RKO (cell line): ENCODE measurements around the gene HRCT1.

Experiments
- DNase-seq: peaks from one replicate; pipeline ENCODE4 v3.0.0-alpha.2; 2016; ENCODE audit warnings: low spot score

HRCT1 gene

DNA sequence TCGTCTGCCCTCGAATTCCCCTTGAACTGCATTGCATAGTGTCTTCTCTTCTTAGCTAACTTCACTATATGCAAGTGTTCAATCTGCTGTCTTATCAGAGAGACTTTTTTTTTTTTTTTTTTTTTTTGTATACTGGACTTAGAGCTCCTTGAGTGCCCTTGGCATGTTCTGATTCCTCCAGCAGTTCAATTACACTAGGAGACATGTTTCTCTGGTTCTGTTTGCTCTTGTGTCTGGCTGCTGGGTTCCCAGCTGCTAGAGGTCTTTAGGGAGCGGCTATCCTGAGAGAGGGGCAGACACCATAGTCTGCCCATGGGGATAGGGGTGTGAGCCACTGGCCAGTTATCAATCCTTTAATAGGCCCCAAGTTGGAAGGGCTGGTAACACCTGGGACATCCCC lies 38.8 kb downstream of the HRCT1 start:
- DNase-seq: no peak

DNA sequence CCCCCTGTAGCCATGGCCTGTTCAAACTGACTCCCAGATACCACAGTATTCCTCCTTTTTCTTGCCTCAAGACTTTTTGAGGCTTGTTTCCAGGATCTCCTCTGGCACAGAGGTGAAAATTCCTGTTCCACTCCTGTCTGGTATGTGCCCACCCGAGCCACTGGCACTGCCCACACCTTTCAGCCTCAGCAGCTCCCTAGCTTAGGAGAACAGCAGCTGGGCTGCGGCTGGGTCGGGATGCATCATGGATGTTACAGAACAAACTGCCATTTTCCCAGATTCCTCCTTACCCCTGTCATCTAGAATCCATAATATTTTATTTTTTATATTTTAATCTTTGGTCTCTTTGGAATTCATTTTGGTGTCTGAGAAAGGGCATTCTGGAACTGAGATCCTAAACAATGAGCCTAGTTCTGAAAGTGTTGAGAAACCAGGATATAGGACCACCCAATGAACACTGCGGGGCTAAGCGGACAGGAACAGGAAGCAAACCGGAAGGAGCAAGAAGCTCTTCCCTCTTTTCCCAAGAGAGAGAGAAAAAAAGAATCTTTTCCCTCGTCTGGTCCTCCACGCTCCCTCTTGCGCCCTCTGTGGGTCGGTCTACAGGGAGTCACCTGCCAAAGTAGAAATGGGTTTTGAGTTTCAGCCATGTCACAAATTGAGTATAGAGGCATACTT lies 39.5 kb downstream of the HRCT1 start:
- DNase-seq: peak; percentile 95

DNA sequence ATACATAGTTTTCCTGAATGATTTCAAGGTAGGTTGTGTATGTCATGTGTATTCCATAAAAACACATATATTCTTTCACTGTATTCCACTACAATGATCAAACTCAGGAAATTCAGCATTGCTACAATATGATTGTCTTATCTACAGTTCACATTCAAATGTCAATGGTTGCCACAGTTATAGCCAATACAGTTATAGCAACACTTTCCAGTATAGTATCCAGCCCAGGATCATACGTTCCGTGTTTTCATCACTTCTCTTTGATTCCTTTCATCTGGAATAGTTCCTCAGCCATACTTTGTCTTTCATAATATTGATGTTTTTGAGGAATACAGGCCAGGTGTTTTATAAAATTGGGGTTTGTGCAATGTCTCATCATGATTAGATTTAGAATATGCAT lies 42.4 kb downstream of the HRCT1 start:
- DNase-seq: no peak

DNA sequence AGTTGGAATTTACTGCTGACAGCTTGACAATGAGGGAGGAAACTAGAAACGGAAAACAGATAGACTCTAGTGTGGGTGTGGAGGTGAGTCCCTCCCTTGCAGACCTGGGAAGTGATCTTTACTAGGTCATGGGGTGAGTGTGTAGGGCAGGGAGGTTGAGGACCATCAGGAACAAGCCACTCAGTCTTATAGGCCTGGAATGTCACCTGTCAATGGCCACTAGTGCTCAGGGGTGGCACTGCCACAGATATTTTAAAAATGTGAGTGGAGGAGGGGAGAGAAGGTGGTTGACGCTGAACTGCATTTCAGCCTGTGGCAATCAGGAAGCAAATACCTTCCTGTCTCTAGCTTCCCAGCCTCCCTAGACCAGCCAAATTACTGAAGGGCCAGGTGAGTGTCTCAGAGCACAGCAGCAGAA lies 42.9 kb downstream of the HRCT1 start:
- DNase-seq: no peak

DNA sequence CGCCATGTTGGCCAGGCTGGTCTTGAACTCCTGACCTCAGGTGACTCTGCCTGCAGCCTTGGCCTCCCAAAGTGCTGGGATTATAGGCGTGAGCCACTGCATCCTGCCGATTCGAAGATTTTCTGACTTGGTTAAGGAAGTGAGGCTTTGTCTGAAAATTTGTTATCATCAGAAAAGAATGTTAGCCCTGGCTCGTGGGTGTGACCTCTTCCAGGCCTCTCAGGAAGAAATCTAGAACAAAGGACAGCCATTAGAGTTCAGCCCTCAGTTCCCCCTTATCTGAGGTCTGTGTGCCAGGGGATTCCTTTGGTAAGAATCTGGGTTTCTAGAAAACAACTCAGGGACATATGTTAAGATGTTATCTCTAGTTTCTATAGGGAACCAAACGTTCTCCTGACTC lies 45.7 kb downstream of the HRCT1 start:
- peak; percentile 40 for DNase-seq

DNA sequence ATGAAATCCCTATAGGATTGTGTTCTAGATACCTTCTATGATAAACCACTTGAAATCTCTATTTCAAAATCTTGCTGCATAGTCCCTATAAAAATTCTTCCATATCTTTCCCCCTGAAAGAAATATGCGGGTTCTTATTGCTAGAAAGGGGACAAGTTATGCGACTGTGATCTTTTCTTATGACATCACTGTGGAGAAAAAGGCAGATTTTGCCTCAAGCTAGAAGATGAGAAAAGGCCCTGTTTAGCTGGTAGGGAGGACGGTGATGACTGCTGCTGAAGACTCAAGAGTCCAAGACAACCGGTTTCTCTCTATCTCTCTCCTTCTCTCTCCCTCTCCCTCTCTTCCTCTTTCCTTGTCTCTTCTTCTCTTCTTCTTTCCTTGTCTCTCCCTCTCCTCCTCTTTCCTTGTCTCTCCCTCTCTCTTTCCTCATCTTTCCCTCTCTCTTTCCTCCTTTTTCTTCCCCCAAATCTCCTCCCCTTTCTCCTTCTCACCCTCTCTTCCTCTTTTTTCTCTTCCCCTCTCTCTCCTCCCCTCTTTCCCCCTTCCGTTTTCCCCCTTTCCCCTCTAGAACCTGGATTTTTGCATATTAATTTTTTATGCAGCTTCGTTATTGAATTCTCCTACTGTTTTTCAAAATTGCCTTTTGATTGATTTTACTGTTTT lies 46.7 kb downstream of the HRCT1 start:
- DNase-seq: no peak

DNA sequence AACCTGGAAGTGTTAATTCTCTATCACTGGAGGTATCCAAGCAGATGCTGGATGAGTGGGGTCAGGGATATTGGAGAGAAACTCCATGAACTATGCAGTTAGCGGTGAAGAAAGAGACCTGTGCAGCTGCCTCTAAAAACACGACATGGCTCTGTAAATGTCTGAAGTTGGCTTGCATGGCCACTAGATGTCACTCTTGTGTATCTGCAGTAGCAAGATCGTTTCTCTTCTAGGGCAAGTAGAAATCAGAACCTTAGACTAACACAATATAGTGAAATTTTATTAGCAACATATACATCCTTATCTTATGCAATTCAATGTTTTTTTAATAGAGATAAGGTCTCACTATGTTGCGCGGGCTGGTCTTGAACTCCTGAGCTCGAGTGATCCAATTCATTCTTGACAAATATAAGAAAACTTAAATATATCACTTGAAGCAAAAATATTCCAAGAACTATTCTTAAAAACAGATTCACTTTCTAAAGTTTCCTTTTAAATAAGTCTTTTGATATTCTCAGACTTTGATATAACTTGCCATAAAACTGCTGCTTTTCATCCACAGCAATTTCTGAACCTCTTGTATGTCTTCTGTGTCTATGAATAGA lies 49.0 kb downstream of the HRCT1 start:
- DNase-seq: peak; percentile 86

DNA sequence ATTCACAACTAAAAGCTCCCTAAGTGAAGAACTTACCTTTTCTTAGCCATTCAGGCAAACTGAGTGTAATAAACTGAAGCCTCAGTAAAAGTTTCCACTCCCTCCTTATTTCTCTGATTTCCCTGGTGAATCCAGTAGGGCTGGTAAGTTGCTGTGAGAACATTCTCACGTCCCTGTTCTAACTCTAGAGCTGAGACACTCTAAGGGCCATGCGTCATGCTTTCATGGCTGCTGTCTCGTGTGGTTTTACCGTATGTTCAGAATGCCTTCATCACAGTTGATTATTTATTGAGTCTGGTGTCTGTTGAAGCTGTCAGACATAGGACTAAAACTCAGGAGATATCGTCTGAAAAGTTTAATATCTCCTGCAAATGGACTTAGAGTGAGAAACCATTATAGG lies 50.6 kb downstream of the HRCT1 start:
- no peak for DNase-seq
